Mucosa of rectum (tissue), 2 donors: ENCODE data around the gene GTPBP10.

Source experiments
- H3K27ac ChIP-seq, 2 donors: one replicate each; pipeline ENCODE4 v1.7.0; 2013; ENCODE audit warnings: inconsistent platforms in 2 of 2, low read depth in 2 of 2, low read length in 2 of 2
- H3K27me3 ChIP-seq, 2 donors: one replicate each; pipeline ENCODE4 v1.7.0; 2013; ENCODE audit warnings: low read length in 2 of 2; ENCODE audit not compliant: control insufficient read depth in 2 of 2, insufficient read depth in 2 of 2
- H3K36me3 ChIP-seq, 2 donors: one replicate each; pipeline ENCODE4 v1.7.0; 2013; ENCODE audit warnings: low read length in 2 of 2; ENCODE audit not compliant: control insufficient read depth in 2 of 2, insufficient read depth in 2 of 2
- H3K4me1 ChIP-seq, 2 donors: one replicate each; pipeline ENCODE4 v1.7.0; 2013; ENCODE audit warnings: low read length in 2 of 2, mild to moderate bottlenecking in 1 of 2; ENCODE audit not compliant: control insufficient read depth in 2 of 2, insufficient read depth in 2 of 2
- H3K4me3 ChIP-seq, 2 donors: one replicate each; pipeline ENCODE4 v1.7.0; 2013; ENCODE audit warnings: low read length in 2 of 2
- H3K9ac ChIP-seq, 2 donors: one replicate each; pipeline ENCODE4 v1.7.0; 2013; ENCODE audit warnings: low read length in 2 of 2, low read depth in 1 of 2, mild to moderate bottlenecking in 1 of 2
- H3K9me3 ChIP-seq, 2 donors: one replicate each; pipeline ENCODE4 v1.7.0; 2013; ENCODE audit warnings: low read length in 2 of 2; ENCODE audit not compliant: control insufficient read depth in 2 of 2
- donor health status: healthy.
- donor health status: Normal muscosa, but diverticular disease.

GTPBP10 gene

DNA sequence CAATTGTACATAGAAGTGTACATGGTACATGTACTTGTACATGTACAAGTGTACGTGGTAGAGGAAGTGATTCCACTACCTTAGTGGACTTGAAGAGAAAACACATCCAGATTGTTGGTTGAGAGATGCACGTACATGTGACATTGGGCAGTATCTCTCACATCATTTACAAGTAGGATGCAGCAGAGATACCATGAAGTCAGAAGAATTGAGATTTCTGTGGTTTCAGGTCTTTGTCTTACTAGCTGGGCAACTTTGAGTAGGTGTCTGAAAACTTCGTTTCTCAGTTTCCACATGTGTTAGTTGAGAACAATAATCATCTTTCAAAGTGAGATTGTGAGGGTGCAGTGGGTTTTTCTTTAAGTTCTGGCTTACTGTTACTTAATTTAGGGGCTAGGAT, 78.2 kb downstream of the GTPBP10 start:
- H3K27ac ChIP-seq = no peak overlapping the region
- H3K9me3 ChIP-seq = no peaks in the 10 kb centered on the region
- H3K9ac ChIP-seq = no peak overlapping the region

DNA sequence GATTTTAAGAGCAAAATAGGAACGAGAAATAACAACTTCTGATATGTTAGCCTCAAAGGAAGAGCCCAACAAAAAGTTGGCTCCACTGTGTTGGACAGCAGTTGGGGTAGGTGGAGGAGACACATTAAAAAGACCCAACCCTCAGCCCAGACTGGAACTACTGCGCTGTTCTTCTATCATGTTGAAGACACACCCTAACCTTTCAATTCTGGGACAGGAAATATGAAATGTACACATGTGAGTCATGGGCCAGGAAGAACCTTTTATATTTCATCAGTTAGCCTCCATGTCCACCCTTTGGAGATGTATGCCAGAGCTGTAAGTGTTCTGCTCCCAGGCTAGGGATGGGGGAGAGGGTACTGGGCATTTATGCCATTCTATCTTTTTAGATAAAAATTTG, 78.9 kb downstream of the GTPBP10 start:
- Histone ChIP-seq H3K36me3 (no peaks in the 10 kb centered on the region), H3K27me3 (no peaks in the 10 kb centered on the region), H3K9ac (no peak overlapping the region), H3K4me1 (peaks cover 0 to 5% of the 10 kb centered on the region in 2 donors), H3K9me3 (no peaks in the 10 kb centered on the region), H3K27ac (no peak overlapping the region), H3K4me3 (no peak overlapping the region)

More for the DNA sequence above, 78.2 kb downstream of the GTPBP10 start:
- Histone ChIP-seq H3K4me3 (no peak overlapping the region), H3K27me3 (no peaks in the 10 kb centered on the region), H3K36me3 (no peaks in the 10 kb centered on the region), H3K4me1 (peaks cover 0 to 5% of the 10 kb centered on the region in 2 donors)

DNA sequence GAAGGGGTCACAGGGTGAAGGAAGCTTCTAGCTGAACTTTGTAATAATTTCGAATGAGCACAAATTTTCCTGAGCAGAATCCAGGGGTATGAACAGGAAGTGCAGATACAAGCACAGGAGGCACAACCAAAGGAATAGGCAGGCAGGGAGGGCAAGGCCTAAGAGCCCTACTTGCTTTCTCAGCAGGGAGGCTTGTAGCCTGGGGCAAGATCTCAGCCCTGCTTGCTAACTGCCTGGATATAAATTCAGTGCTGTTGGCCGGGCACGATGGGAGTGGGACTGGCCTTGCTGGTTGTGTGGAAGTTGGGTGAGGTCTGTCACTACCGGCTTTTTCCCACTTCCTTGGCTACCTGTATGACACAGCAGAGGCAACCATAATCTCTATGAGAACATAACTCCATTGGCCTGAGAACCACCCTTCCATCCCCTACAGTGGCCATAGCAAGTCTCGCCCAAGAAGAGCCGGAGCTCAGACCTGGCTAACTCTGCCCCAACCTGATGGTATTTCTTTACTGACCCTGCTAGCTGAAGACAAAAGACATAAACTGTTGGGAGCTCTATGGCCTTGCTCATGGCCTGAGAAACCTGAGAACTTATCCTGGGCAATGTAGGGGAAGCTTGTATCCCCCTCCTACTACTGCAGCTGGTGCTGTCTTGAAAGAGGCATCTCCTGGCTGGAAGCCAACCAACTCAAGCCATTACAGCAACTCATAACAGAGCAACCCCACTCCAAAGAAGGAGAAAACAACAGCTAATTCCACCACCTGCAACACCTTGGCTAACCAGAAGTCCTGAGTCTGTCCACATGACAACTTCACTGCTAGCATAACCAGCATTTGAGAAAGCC, 84.3 kb downstream of the GTPBP10 start:
- Histone ChIP-seq H3K4me3 (no peak overlapping the region), H3K36me3 (no peaks in the 10 kb centered on the region), H3K4me1 (no peaks in the 10 kb centered on the region), H3K27ac (no peak overlapping the region), H3K9me3 (peaks cover 0 to 5% of the 10 kb centered on the region in 2 donors), H3K9ac (no peak overlapping the region), H3K27me3 (no peaks in the 10 kb centered on the region)

DNA sequence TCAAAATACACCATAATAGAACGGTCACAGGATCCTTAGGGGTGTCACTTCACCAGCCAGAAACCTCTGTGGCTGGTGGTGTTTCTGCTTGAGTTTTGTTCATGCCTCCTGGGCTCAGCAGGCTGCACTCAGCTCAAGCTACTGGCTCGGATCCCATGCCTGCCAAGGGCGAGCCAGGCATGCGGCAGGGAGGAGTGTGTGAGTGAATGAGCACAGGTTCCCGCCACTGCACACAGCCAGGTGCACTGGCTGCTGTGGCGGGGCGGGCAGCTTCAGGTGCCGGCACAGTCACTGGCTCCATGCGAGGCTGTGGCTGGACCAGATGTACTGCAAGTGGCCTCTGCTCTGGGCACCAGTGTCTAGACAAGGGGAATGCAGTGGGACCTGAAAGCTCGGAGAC, 86.2 kb downstream of the GTPBP10 start:
- Histone ChIP-seq H3K9ac (no peak overlapping the region), H3K27me3 (no peaks in the 10 kb centered on the region), H3K4me1 (no peaks in the 10 kb centered on the region), H3K9me3 (peaks cover 0 to 5% of the 10 kb centered on the region in 2 donors), H3K36me3 (no peaks in the 10 kb centered on the region), H3K4me3 (no peak overlapping the region), H3K27ac (no peak overlapping the region)

DNA sequence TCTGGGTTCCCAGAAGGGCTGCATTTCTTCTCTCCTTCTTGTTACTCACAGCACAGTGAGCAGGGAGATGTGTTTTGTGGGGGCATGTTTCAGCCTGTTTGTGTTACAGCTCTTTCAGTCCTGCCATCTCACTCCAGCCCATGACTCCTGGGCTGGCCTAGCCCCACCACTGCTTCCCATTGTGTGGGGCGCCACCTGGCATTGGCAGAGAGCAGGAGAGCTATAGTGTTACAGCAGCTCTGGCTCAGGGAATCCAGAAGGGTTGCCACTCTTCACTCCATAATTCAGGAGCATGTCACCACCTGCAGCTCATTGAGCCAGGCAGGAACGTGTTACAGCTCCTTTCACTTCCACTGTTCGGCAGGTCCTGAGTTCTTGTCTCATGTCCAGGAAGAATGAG, 86.7 kb downstream of the GTPBP10 start:
- Histone ChIP-seq H3K27me3 (no peaks in the 10 kb centered on the region), H3K9me3 (peaks cover 0 to 5% of the 10 kb centered on the region in 2 donors), H3K4me3 (no peak overlapping the region), H3K4me1 (no peaks in the 10 kb centered on the region), H3K27ac (no peak overlapping the region), H3K36me3 (no peaks in the 10 kb centered on the region), H3K9ac (no peak overlapping the region)
